H1 (cell line): ENCODE data around the gene CAPN7. TPM values are rescaled to one million over a fixed set of nuclear protein-coding genes. Genes with fewer than 3 reads are reported as not detected.
A peak's percentile ranks its signal among the peaks of the same experiment; 100 is the strongest.

Experiments used
- CTCF ChIA-PET: fragments of 300-600 bp; sonication (Branson Sonifier 250); formaldehyde crosslinking; loops from one replicate; lab custom pipeline; 2021; ENCODE audit not compliant: partially characterized antibody; lab: Charles Lee
- POLR2A ChIA-PET: fragments of 300-600 bp; sonication (Branson Sonifier 250); formaldehyde crosslinking; loops from one replicate; lab custom pipeline; 2021; ENCODE audit warnings: inconsistent platforms; ENCODE audit not compliant: partially characterized antibody; lab: Charles Lee
- DNase-seq, 2 experiments: peaks; one replicate each; pipeline versions ENCODE4 v3.0.0 to v3.0.0-alpha.2; 2010 to 2022; ENCODE audit warnings: low spot score in 2 of 2, low read depth in 1 of 2, mixed read lengths in 1 of 2
- FAIRE-seq: peaks from 2 replicates; lab custom pipeline; 2011; peaks lifted over from hg19 to GRCh38; lab: Jason Lieb, UNC
- H2AFZ ChIP-seq: 2 replicates; pipeline ENCODE4 v1.8.1; 2012; ENCODE audit warnings: low read length, inconsistent platforms
- H2AK5ac ChIP-seq: 2 replicates; pipeline ENCODE4 v1.6.1; 2013; ENCODE audit warnings: low read depth, low read length
- H2BK120ac ChIP-seq: replicated peaks from 2 replicates; pipeline ENCODE3; 2013; ENCODE audit warnings: low read depth, low read length, inconsistent platforms
- H2BK12ac ChIP-seq: 2 replicates; pipeline ENCODE4 v1.6.1; 2013; ENCODE audit warnings: low read depth, low read length
- H2BK15ac ChIP-seq: 2 replicates; pipeline ENCODE4 v1.6.1; 2013; ENCODE audit warnings: low read length
- H2BK20ac ChIP-seq: 2 replicates; pipeline ENCODE4 v1.6.1; 2013; ENCODE audit warnings: low read length
- H2BK5ac ChIP-seq: 2 replicates; pipeline ENCODE4 v1.6.1; 2013; ENCODE audit warnings: low read depth, low read length
- H3K14ac ChIP-seq: 2 replicates; pipeline ENCODE4 v1.6.1; 2013; ENCODE audit warnings: inconsistent platforms; ENCODE audit not compliant: insufficient read length
- H3K18ac ChIP-seq: 2 replicates; pipeline ENCODE4 v1.6.1; 2013; ENCODE audit warnings: low read length; ENCODE audit errors: extremely low read depth
- H3K23ac ChIP-seq: 2 replicates; pipeline ENCODE4 v1.6.1; 2013; ENCODE audit warnings: inconsistent platforms; ENCODE audit not compliant: insufficient read length
- H3K23me2 ChIP-seq: 2 replicates; pipeline ENCODE4 v1.6.1; 2013; ENCODE audit warnings: low read depth, low read length
- H3K27ac ChIP-seq: 2 replicates; pipeline ENCODE4 v1.6.1; 2011; ENCODE audit warnings: low read depth, low read length, inconsistent platforms
- H3K27me3 ChIP-seq, 4 experiments: replicated peaks in 1 of 4; 1 replicate in 1 of 4; 2 replicates in 3 of 4; pipeline versions ENCODE4 v1.6.1 to v1.8.1; 2011 to 2013; ENCODE audit warnings: low read length in 3 of 4, mild to moderate bottlenecking in 3 of 4, inconsistent platforms in 2 of 4, mixed read lengths in 2 of 4, moderate library complexity in 1 of 4; ENCODE audit not compliant: control insufficient read depth in 3 of 4, insufficient read depth in 3 of 4; ENCODE audit errors: extremely low read depth in 1 of 4
- H3K36me3 ChIP-seq, 4 experiments: 2 replicates each; pipeline versions ENCODE4 v1.6.1 to v1.8.1; 2011 to 2013; ENCODE audit warnings: mild to moderate bottlenecking in 4 of 4, low read length in 3 of 4, moderate library complexity in 2 of 4, control low read depth in 1 of 4, inconsistent platforms in 1 of 4; ENCODE audit not compliant: insufficient read depth in 4 of 4, control insufficient read depth in 2 of 4
- H3K4ac ChIP-seq: replicated peaks from 2 replicates; pipeline ENCODE3; 2013; ENCODE audit warnings: low read length, low read depth, mixed read lengths, inconsistent platforms; ENCODE audit not compliant: insufficient read length
- H3K4me1 ChIP-seq, 4 experiments: replicated peaks in 1 of 4; 1 replicate in 1 of 4; 2 replicates in 3 of 4; pipeline versions ENCODE4 v1.6.1 to v1.8.1; 2011 to 2013; ENCODE audit warnings: low read length in 3 of 4, inconsistent platforms in 2 of 4, mixed read lengths in 1 of 4; ENCODE audit not compliant: insufficient read depth in 4 of 4, control insufficient read depth in 3 of 4
- H3K4me2 ChIP-seq, 2 experiments: 2 replicates each; pipeline versions ENCODE4 v1.6.1 to v1.8.1; 2011 to 2013; ENCODE audit warnings: low read depth in 2 of 2, low read length in 2 of 2, control low read depth in 1 of 2, inconsistent platforms in 1 of 2, mild to moderate bottlenecking in 1 of 2; ENCODE audit not compliant: insufficient read depth in 1 of 2
- H3K4me3 ChIP-seq, 4 experiments: fragments of 200-600, 300-600 bp in 1 of 4; sonication (generic), shearing (Covaris generic), sonication (Bioruptor Twin) in 1 of 4; 2 replicates each; pipeline versions ENCODE4 v1.5.1 to v1.8.1; 2011 to 2016; ENCODE audit warnings: low read length in 4 of 4, low read depth in 3 of 4, control low read depth in 2 of 4, inconsistent platforms in 2 of 4, mild to moderate bottlenecking in 2 of 4, mixed read lengths in 1 of 4, moderate library complexity in 1 of 4; ENCODE audit not compliant: insufficient read depth in 2 of 4; ENCODE audit errors: extremely low read depth in 1 of 4
- H3K56ac ChIP-seq: replicated peaks from 2 replicates; pipeline ENCODE3; 2013; ENCODE audit warnings: low read depth, mild to moderate bottlenecking, mixed read lengths, low read length, inconsistent platforms; ENCODE audit not compliant: insufficient read length
- H3K79me1 ChIP-seq: 2 replicates; pipeline ENCODE4 v1.6.1; 2013; ENCODE audit warnings: low read depth, low read length, control low read depth
- H3K79me2 ChIP-seq, 2 experiments: 2 replicates each; pipeline versions ENCODE4 v1.6.1 to v1.8.1; 2012 to 2013; ENCODE audit warnings: low read length in 2 of 2, mild to moderate bottlenecking in 2 of 2, inconsistent platforms in 1 of 2; ENCODE audit not compliant: insufficient read depth in 2 of 2, control insufficient read depth in 1 of 2
- H3K9ac ChIP-seq, 4 experiments: replicated peaks in 1 of 4; 1 replicate in 1 of 4; 2 replicates in 3 of 4; pipeline versions ENCODE4 v1.6.1 to v1.8.1; 2011 to 2013; ENCODE audit warnings: low read depth in 3 of 4, low read length in 3 of 4, control low read depth in 2 of 4, mild to moderate bottlenecking in 2 of 4, moderate library complexity in 2 of 4, inconsistent platforms in 1 of 4; ENCODE audit errors: extremely low read depth in 1 of 4
- H3K9me3 ChIP-seq, 2 experiments: 2 replicates each; pipeline versions ENCODE4 v1.6.1 to v1.8.1; 2012 to 2013; ENCODE audit warnings: mild to moderate bottlenecking in 2 of 2, moderate library complexity in 2 of 2, control low read depth in 1 of 2, inconsistent platforms in 1 of 2, low read depth in 1 of 2, low read length in 1 of 2, mixed read lengths in 1 of 2; ENCODE audit not compliant: insufficient read depth in 2 of 2
- H4K20me1 ChIP-seq, 2 experiments: replicated peaks in 1 of 2; 2 replicates each; pipeline versions ENCODE3 to v1.8.1; 2011 to 2013; ENCODE audit warnings: inconsistent platforms in 2 of 2, low read length in 2 of 2, mild to moderate bottlenecking in 1 of 2; ENCODE audit not compliant: insufficient read depth in 2 of 2, control insufficient read depth in 1 of 2
- H4K5ac ChIP-seq: 2 replicates; pipeline ENCODE4 v1.6.1; 2013; ENCODE audit warnings: low read length, low read depth, mixed read lengths, inconsistent platforms; ENCODE audit not compliant: insufficient read length
- H4K8ac ChIP-seq: 2 replicates; pipeline ENCODE4 v1.8.0; 2013; ENCODE audit warnings: mild to moderate bottlenecking, moderate library complexity, low read length, inconsistent platforms; ENCODE audit not compliant: insufficient read depth; ENCODE audit errors: extremely low read depth
- H4K91ac ChIP-seq: replicated peaks from 2 replicates; pipeline ENCODE3; 2013; ENCODE audit warnings: low read length, mixed read lengths, inconsistent platforms; ENCODE audit not compliant: insufficient read length
- ASH2L ChIP-seq: fragments of 200-600, 300-600 bp; sonication (generic); IDR thresholded peaks from one replicate; pipeline ENCODE4 v1.7.1; 2017; ENCODE audit warnings: low read length
- CHD2 ChIP-seq: IDR thresholded peaks from 2 replicates; pipeline ENCODE4 v1.6.1; 2012; ENCODE audit warnings: low read length, improper control_type of control experiment
- RAD21 ChIP-seq, 2 experiments: IDR thresholded peaks in 1 of 2; conservative IDR thresholded peaks in 1 of 2; 2 replicates each; pipeline ENCODE4 v1.6.1; 2011; ENCODE audit warnings: low read depth in 2 of 2, low read length in 2 of 2, improper control_type of control experiment in 1 of 2, inconsistent platforms in 1 of 2, mild to moderate bottlenecking in 1 of 2, moderate library complexity in 1 of 2
- RNF2 ChIP-seq: fragments of 200-900, 300-1000 bp; sonication (generic); IDR thresholded peaks from 2 replicates; pipeline ENCODE4 v1.7.1; 2016; ENCODE audit warnings: borderline replicate concordance, low read depth, mild to moderate bottlenecking, antibody characterized with exemption, low read length; ENCODE audit not compliant: poor library complexity, severe bottlenecking; ENCODE audit errors: missing control alignments
- TAF1 ChIP-seq: IDR thresholded peaks from 2 replicates; pipeline ENCODE4 v1.6.1; 2011; ENCODE audit warnings: mild to moderate bottlenecking, low read depth, low read length
- YY1 ChIP-seq: IDR thresholded peaks from 2 replicates; pipeline ENCODE4 v1.6.1; 2011; ENCODE audit warnings: low read depth, mild to moderate bottlenecking, low read length
- WGBS, 2 experiments: shearing (Covaris generic) in 1 of 2; methylation state at CpG; one replicate each; pipeline versions ENCODE4 v1.1.6 to v1.1.7; 2013 to 2015; ENCODE audit warnings: low lambda C conversion rate in 2 of 2, mixed read lengths in 2 of 2, inconsistent platforms in 1 of 2, low coverage in 1 of 2, missing lambda C conversion rate in 1 of 2; ENCODE audit not compliant: insufficient replicate concordance in 2 of 2, insufficient coverage in 1 of 2, insufficient read length in 1 of 2; ENCODE audit errors: extremely low coverage in 1 of 2, missing lambda C conversion rate in 1 of 2; 5-methylcytosine and 5-hydroxymethylcytosine counted together
- polyA plus RNA-seq, 7 experiments: library from polyadenylated mRNA; depleted of rRNA in 3 of 7; stranded (reverse) in 5 of 7; unstranded in 2 of 7; fragments of >200 nt in 5 of 7; fragments of 200-250 nt in 2 of 7; gene quantifications; 1 replicate in 5 of 7; 2 replicates in 1 of 7; 4 replicates in 1 of 7; pipeline versions ENCODE4 v1.2.1 to v1.2.3, GENCODE V29; 2011 to 2013; ENCODE audit warnings: missing spikeins in 2 of 7, mixed read lengths in 2 of 7
- total RNA-seq: library from RNA; stranded (reverse); fragmentation: NEBNext Ultra II Directional; extraction: Animal tissue kit (Norgen Biotek cat#: 25700); gene quantifications from 2 replicates; pipeline ENCODE4 v1.2.1, GENCODE V29; 2021
- TF ChIP-seq, protein P1 (sequence below): IDR thresholded peaks from 2 replicates; pipeline ENCODE4 v1.6.1; 2012; ENCODE audit warnings: inconsistent platforms
- TF ChIP-seq, protein P2 (sequence below), 3 experiments: IDR thresholded peaks; 1 replicate in 2 of 3; 2 replicates in 1 of 3; pipeline versions ENCODE4 v1.5.1 to v1.6.1; 2011; ENCODE audit warnings: low read length in 3 of 3, mild to moderate bottlenecking in 3 of 3, inconsistent platforms in 2 of 3, low read depth in 1 of 3, moderate library complexity in 1 of 3; ENCODE audit not compliant: insufficient read depth in 1 of 3; ENCODE audit errors: control extremely low read depth in 1 of 3

The CAPN7 gene
- total and polyA plus RNA-seq, 2 of the 8 experiments (the other 6 are each of a cell fraction or from before 2014, with no cell fraction given): 5.3 to 13.2 TPM

DNA sequence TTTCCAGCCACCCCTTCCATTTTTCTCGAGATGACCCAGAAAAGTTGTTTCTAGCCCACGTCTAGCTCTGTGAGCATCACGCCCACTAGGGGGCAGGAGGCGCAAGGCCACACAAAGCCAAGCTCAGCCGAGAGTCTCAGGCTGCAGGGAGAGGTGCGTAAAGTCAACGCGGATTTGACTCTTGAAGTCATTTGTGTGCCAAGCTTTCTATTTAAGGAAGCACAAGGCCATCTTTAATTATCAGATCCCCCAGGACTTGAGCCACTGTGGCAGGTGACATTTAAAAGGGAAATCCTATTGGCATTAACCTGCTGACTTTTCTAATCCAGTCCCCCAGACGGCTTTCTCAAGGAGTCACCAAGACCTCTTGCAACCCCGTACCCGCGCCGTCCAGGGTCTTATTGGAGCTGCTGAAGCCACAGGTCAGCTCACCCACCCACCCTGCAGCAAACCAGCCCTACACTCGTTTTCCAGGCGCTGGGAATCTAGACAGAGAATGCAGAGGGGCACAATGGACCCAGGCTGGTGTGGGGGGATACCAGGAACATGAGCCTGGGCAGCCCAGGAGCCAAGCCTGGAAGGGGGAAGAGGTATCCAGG is 62.1 kb downstream of the CAPN7 start:
- 47% methylated on average over 15 of the region's 15 CpGs; no CpG with 5 or more reads in 1 of the 2 experiments for WGBS, 2 experiments
- Histone ChIP-seq H3K23ac (no peak overlapping the region), H4K20me1 (peaks cover 0 to 3% of the 10 kb centered on the region in 2 experiments), H3K56ac (no peak overlapping the region), H2BK20ac (no peak overlapping the region), H2BK15ac (no peak overlapping the region), H3K4me1 (no peaks in the 10 kb centered on the region; a peak in 1 of 7 replicates), H2AK5ac (no peak overlapping the region), H3K27ac (no peak overlapping the region), H2BK120ac (no peak overlapping the region), H3K23me2 (no peaks in the 10 kb centered on the region), H3K9me3 (no peaks in the 10 kb centered on the region), H2BK12ac (no peak overlapping the region), H3K4me2 (no peak overlapping the region), H3K36me3 (no peaks in the 10 kb centered on the region), H3K4me3 (no peak overlapping the region), H2BK5ac (no peak overlapping the region), H4K5ac (no peak overlapping the region), H4K91ac (no peak overlapping the region), H3K4ac (no peak overlapping the region), H3K9ac (no peak overlapping the region), H4K8ac (no peak overlapping the region), H3K27me3 (no peaks in the 10 kb centered on the region), H3K18ac (no peak overlapping the region), H3K14ac (no peak overlapping the region), H3K79me2 (no peaks in the 10 kb centered on the region), H3K79me1 (no peaks in the 10 kb centered on the region), H2AFZ (no peak overlapping the region)
- peak; percentile 53 to 87 for DNase-seq
- ChIA-PET POLR2A (interaction anchor here (1.7 kb wide), 1 partner anchor 137 kb away, joined by 5 read pairs; no protein-coding TSS in a partner anchor), CTCF (interaction anchor here (0.7 to 15.5 kb wide), 48 partner anchors 10 to 290 kb away, joined by 3 to 227 read pairs (median 6); partner anchors contain the start of genes CAPN7 and SH3BP5)
- FAIRE-seq: no peak
- TF ChIP-seq TAF1 (no peak), CHD2 (no peak), ASH2L (no peak), RAD21 (IDR thresholded peaks at IDR 0.05 in 1 of 2, conservative IDR thresholded peaks at IDR 0.05 in 1 of 2; ENCODE audit: low read depth in 2 of 2, low read length in 2 of 2) (peak; percentile 98 to 99), YY1 (0 out of 2 replicates have a peak, but pooled peaks have one; percentile 29), RNF2 (no peak)
- TF ChIP-seq, protein P1, sequence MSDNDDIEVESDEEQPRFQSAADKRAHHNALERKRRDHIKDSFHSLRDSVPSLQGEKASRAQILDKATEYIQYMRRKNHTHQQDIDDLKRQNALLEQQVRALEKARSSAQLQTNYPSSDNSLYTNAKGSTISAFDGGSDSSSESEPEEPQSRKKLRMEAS: no peak
- TF ChIP-seq, protein P2, sequence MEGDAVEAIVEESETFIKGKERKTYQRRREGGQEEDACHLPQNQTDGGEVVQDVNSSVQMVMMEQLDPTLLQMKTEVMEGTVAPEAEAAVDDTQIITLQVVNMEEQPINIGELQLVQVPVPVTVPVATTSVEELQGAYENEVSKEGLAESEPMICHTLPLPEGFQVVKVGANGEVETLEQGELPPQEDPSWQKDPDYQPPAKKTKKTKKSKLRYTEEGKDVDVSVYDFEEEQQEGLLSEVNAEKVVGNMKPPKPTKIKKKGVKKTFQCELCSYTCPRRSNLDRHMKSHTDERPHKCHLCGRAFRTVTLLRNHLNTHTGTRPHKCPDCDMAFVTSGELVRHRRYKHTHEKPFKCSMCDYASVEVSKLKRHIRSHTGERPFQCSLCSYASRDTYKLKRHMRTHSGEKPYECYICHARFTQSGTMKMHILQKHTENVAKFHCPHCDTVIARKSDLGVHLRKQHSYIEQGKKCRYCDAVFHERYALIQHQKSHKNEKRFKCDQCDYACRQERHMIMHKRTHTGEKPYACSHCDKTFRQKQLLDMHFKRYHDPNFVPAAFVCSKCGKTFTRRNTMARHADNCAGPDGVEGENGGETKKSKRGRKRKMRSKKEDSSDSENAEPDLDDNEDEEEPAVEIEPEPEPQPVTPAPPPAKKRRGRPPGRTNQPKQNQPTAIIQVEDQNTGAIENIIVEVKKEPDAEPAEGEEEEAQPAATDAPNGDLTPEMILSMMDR (IDR thresholded peaks at IDR 0.05; ENCODE audit: control extremely low read depth in 1 of 3, insufficient read depth in 1 of 3, low read depth in 1 of 3, low read length in 3 of 3): peak; percentile 94 to 98 (median 96)
